Caco-2 (cell line): ENCODE data around the gene CGNL1. TPM values are rescaled to one million over a fixed set of nuclear protein-coding genes. Genes with fewer than 3 reads are reported as not detected.

Source experiments
- BruUV-seq: library from RNA; stranded (reverse); fragments of 400-500 nt; replicated peaks from 2 replicates; lab custom pipeline; 2021; lab: Mats Ljungman, UMichigan
- CTCF ChIA-PET: fragments of 300-600 bp; sonication (Branson Sonifier 250); formaldehyde crosslinking; loops from one replicate; lab custom pipeline; 2022; ENCODE audit warnings: antibody characterized with exemption; lab: Charles Lee
- POLR2A ChIA-PET: fragments of 300-600 bp; sonication (Branson Sonifier 250); formaldehyde crosslinking; loops from one replicate; lab custom pipeline; 2022; ENCODE audit warnings: antibody characterized with exemption; lab: Charles Lee
- DNase-seq, 2 experiments: peaks; one replicate each; pipeline versions ENCODE4 v3.0.0 to v3.0.0-alpha.2; 2020 to 2022
- H3K27me3 ChIP-seq: replicated peaks from 2 replicates; pipeline ENCODE4 v1.6.0; 2011; ENCODE audit warnings: low read length; ENCODE audit not compliant: control insufficient read depth, insufficient read depth
- H3K36me3 ChIP-seq: 2 replicates; pipeline ENCODE4 v1.5.1; 2011; ENCODE audit warnings: low read length; ENCODE audit not compliant: control insufficient read depth, insufficient read depth
- H3K4me1 ChIP-seq: fragments of 250-450 bp; sonication (Bioruptor Pico); 2 replicates; pipeline ENCODE4 v1.5.1; 2020; ENCODE audit warnings: mild to moderate bottlenecking
- H3K4me3 ChIP-seq: 2 replicates; pipeline ENCODE4 v1.5.1; 2011; ENCODE audit warnings: low read depth, mild to moderate bottlenecking, control low read depth, low read length
- H3K9me3 ChIP-seq: fragments of 250-450 bp; sonication (Bioruptor Pico); 2 replicates; pipeline ENCODE4 v1.5.1; 2020; ENCODE audit warnings: mild to moderate bottlenecking, moderate library complexity
- H3K27ac Mint-ChIP-seq: one replicate; pipeline ENCODE4 v1.8.0; 2022; ENCODE audit warnings: mixed read lengths; ENCODE audit not compliant: unreplicated experiment
- H3K27me3 Mint-ChIP-seq: one replicate; pipeline ENCODE4 v1.8.0; 2022; ENCODE audit warnings: mixed read lengths; ENCODE audit not compliant: insufficient read depth, unreplicated experiment
- H3K36me3 Mint-ChIP-seq: one replicate; pipeline ENCODE4 v1.8.0; 2022; ENCODE audit warnings: mild to moderate bottlenecking, mixed read lengths; ENCODE audit not compliant: insufficient read depth, unreplicated experiment
- H3K4me1 Mint-ChIP-seq: one replicate; pipeline ENCODE4 v1.8.0; 2022; ENCODE audit warnings: low read depth, mixed read lengths; ENCODE audit not compliant: unreplicated experiment
- H3K4me3 Mint-ChIP-seq: one replicate; pipeline ENCODE4 v1.8.0; 2022; ENCODE audit warnings: mild to moderate bottlenecking, moderate library complexity, mixed read lengths; ENCODE audit not compliant: unreplicated experiment
- H3K9me3 Mint-ChIP-seq: one replicate; pipeline ENCODE4 v1.8.0; 2022; ENCODE audit warnings: mixed read lengths; ENCODE audit not compliant: unreplicated experiment
- intact Hi-C: fragments of 100-400 bp; cut with micrococcal nuclease; formaldehyde crosslinking; loops from one replicate; pipeline ENCODE4 v1.10.0; 2022; ENCODE audit not compliant: unreplicated experiment
- total RNA-seq: library from RNA; stranded (reverse); gene quantifications from 2 replicates; pipeline ENCODE4 v1.2.3, GENCODE V29; 2022
- TF ChIP-seq, protein P1 (sequence below), 2 experiments: fragments of 200-600 bp in 1 of 2; IDR thresholded peaks; 1 replicate in 1 of 2; 2 replicates in 1 of 2; pipeline versions ENCODE4 v1.5.1 to v1.8.0; 2011 to 2022; ENCODE audit warnings: antibody characterized with exemption in 1 of 2, control low read depth in 1 of 2, inconsistent platforms in 1 of 2, low read depth in 1 of 2, low read length in 1 of 2, mild to moderate bottlenecking in 1 of 2, moderate library complexity in 1 of 2; ENCODE audit not compliant: insufficient read depth in 1 of 2, severe bottlenecking in 1 of 2, unreplicated experiment in 1 of 2

Gene CGNL1
- total RNA-seq, 1 experiment from 2014 or later: 8.3 TPM

DNA sequence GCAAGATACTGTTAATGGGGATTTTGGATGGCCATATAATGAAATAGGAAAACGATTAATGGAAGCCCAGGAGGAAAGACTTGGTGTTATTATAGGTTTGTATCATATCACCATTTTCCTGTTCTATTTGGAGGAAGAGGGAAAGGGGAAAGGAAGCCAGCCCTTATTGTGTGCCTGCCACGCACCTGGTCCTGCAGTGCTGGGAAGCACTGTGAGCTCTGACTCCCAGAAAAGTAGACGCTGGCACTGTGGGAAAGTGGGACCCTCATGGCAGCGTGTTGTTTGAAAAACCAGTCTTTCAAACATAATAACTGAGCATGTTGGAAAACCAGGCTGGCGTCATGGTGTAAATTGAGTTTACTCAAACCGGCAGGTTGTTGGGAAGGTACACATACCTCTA, 22.0 kb downstream of the CGNL1 start:
- TF ChIP-seq, protein P1, sequence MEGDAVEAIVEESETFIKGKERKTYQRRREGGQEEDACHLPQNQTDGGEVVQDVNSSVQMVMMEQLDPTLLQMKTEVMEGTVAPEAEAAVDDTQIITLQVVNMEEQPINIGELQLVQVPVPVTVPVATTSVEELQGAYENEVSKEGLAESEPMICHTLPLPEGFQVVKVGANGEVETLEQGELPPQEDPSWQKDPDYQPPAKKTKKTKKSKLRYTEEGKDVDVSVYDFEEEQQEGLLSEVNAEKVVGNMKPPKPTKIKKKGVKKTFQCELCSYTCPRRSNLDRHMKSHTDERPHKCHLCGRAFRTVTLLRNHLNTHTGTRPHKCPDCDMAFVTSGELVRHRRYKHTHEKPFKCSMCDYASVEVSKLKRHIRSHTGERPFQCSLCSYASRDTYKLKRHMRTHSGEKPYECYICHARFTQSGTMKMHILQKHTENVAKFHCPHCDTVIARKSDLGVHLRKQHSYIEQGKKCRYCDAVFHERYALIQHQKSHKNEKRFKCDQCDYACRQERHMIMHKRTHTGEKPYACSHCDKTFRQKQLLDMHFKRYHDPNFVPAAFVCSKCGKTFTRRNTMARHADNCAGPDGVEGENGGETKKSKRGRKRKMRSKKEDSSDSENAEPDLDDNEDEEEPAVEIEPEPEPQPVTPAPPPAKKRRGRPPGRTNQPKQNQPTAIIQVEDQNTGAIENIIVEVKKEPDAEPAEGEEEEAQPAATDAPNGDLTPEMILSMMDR (IDR thresholded peaks at IDR 0.05; ENCODE audit: insufficient read depth in 1 of 2, low read depth in 1 of 2, low read length in 1 of 2, severe bottlenecking in 1 of 2, unreplicated experiment in 1 of 2): no peak
- Mint-ChIP-seq H3K9me3 (no peaks in the 10 kb centered on the region), H3K27ac (no peak overlapping the region), H3K4me3 (no peak overlapping the region), H3K36me3 (peaks cover 5% of the 10 kb centered on the region), H3K27me3 (no peaks in the 10 kb centered on the region), H3K4me1 (peaks cover 3% of the 10 kb centered on the region)
- no peaks in the 10 kb centered on the region for H3K27me3 ChIP-seq
- BruUV-seq: no TSS peak
- intact Hi-C loops: no loop called here
- peaks cover 4% of the 10 kb centered on the region; the same call in 1 of the 2 replicates for H3K4me1 ChIP-seq
- CTCF ChIA-PET: no interaction called here
- H3K36me3 ChIP-seq: no peaks in the 10 kb centered on the region
- no peak for DNase-seq
- POLR2A ChIA-PET: no interaction called here
- no peak overlapping the region for H3K4me3 ChIP-seq
- no peaks in the 10 kb centered on the region for H3K9me3 ChIP-seq

DNA sequence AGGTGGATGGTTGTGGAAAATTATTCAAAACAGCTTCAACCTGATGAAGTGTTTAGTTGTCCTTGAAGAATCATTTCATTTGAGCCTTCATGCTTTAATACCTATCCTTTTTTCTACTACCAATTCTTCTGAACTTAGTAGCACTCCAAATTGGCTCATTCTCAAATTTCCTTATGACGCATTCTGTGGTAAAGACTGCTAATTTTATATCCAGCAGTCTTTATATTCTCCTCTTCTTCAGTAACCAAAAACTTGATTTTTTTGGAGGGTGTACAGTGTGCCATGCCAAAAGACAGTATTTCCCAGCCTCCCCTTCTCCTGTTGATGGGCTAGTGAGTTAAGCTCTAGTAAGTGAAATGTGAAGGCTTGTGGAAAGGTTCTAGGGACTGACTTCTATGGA, 25.2 kb downstream of the CGNL1 start:
- POLR2A ChIA-PET: no interaction called here
- no peaks in the 10 kb centered on the region for H3K9me3 ChIP-seq
- no peak for DNase-seq
- H3K27me3 Mint-ChIP-seq: no peaks in the 10 kb centered on the region
- no peaks in the 10 kb centered on the region for H3K4me1 Mint-ChIP-seq
- H3K27me3 ChIP-seq: no peaks in the 10 kb centered on the region
- CTCF ChIA-PET: no interaction called here
- H3K4me3 Mint-ChIP-seq: no peak overlapping the region
- intact Hi-C loops: no loop called here
- TF ChIP-seq, protein P1 (IDR thresholded peaks at IDR 0.05; ENCODE audit: insufficient read depth in 1 of 2, low read depth in 1 of 2, low read length in 1 of 2, severe bottlenecking in 1 of 2, unreplicated experiment in 1 of 2): no peak
- no peaks in the 10 kb centered on the region for H3K4me1 ChIP-seq
- no peaks in the 10 kb centered on the region for H3K36me3 ChIP-seq
- H3K36me3 Mint-ChIP-seq: peaks cover 5% of the 10 kb centered on the region
- no TSS peak for BruUV-seq
- no peak overlapping the region for H3K27ac Mint-ChIP-seq
- H3K9me3 Mint-ChIP-seq: no peaks in the 10 kb centered on the region
- no peak overlapping the region for H3K4me3 ChIP-seq

DNA sequence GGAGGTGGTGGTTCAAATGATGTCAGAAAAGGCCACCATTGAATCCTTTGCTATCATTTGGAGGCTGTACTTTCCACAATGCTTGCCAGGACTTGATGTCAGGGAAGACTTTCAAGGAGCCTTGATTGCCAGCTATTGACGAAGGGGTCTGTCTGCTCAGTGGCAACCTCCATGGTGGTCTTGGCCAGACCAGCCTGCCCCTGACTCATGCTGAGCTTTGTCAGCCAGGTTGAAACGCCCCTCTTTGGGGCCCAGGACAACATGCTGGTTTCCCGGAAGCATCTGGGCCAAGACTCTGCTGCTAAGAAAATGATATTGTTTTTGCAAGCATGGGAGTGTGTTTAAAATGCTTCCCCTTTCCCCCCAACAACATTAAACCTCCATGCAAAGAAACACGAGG, 26.7 kb downstream of the CGNL1 start:
- Histone ChIP-seq H3K4me3 (no peak overlapping the region), H3K36me3 (no peaks in the 10 kb centered on the region), H3K4me1 (0 out of 2 replicates have a peak, but pooled peaks cover 2% of the 10 kb centered on the region), H3K27me3 (no peaks in the 10 kb centered on the region), H3K9me3 (no peaks in the 10 kb centered on the region)
- H3K9me3 Mint-ChIP-seq: no peaks in the 10 kb centered on the region
- no TSS peak for BruUV-seq
- DNase-seq: no peak
- no peak overlapping the region for H3K4me3 Mint-ChIP-seq
- ChIA-PET CTCF (no interaction called here), POLR2A (no interaction called here)
- no peak overlapping the region for H3K27ac Mint-ChIP-seq
- no peaks in the 10 kb centered on the region for H3K36me3 Mint-ChIP-seq
- TF ChIP-seq, protein P1 (IDR thresholded peaks at IDR 0.05; ENCODE audit: insufficient read depth in 1 of 2, low read depth in 1 of 2, low read length in 1 of 2, severe bottlenecking in 1 of 2, unreplicated experiment in 1 of 2): no peak
- H3K4me1 Mint-ChIP-seq: no peaks in the 10 kb centered on the region
- intact Hi-C loops: no loop called here
- H3K27me3 Mint-ChIP-seq: no peaks in the 10 kb centered on the region
